GM21737 (cell line): ENCODE data around the gene OPTC.

ENCODE experiments used
- ATAC-seq: cut with Tn5 transposase; IDR thresholded peaks from one replicate; pipeline ENCODE4 v1.9.1; 2021; ENCODE audit warnings: mild to moderate bottlenecking, moderate library complexity; ENCODE audit not compliant: unreplicated experiment

The OPTC gene

GRCh38 chr1:203556047-203556851 is 62.3 kb downstream of the OPTC start:
- no peak for ATAC-seq

GRCh38 chr1:203557390-203557789 is 63.4 kb downstream of the OPTC start:
- no peak for ATAC-seq

- ATAC-seq: no peak
Measured at GRCh38 chr1:203558064-203558760, 64.3 kb downstream of the OPTC start.
